H1 (cell line): Measurements from ENCODE around the gene NR3C1. TPM values are rescaled to one million over a fixed set of nuclear protein-coding genes. Genes with fewer than 3 reads are reported as not detected.
A peak's percentile ranks its signal among the peaks of the same experiment; 100 is the strongest.

Experiments
- CTCF ChIA-PET: fragments of 300-600 bp; sonication (Branson Sonifier 250); formaldehyde crosslinking; loops from one replicate; lab custom pipeline; 2021; ENCODE audit not compliant: partially characterized antibody; lab: Charles Lee
- POLR2A ChIA-PET: fragments of 300-600 bp; sonication (Branson Sonifier 250); formaldehyde crosslinking; loops from one replicate; lab custom pipeline; 2021; ENCODE audit warnings: inconsistent platforms; ENCODE audit not compliant: partially characterized antibody; lab: Charles Lee
- DNase-seq, 2 experiments: peaks; one replicate each; pipeline versions ENCODE4 v3.0.0 to v3.0.0-alpha.2; 2010 to 2022; ENCODE audit warnings: low spot score in 2 of 2, low read depth in 1 of 2, mixed read lengths in 1 of 2
- FAIRE-seq: peaks from 2 replicates; lab custom pipeline; 2011; peaks lifted over from hg19 to GRCh38; lab: Jason Lieb, UNC
- H2AFZ ChIP-seq: 2 replicates; pipeline ENCODE4 v1.8.1; 2012; ENCODE audit warnings: low read length, inconsistent platforms
- H2AK5ac ChIP-seq: 2 replicates; pipeline ENCODE4 v1.6.1; 2013; ENCODE audit warnings: low read depth, low read length
- H2BK120ac ChIP-seq: replicated peaks from 2 replicates; pipeline ENCODE3; 2013; ENCODE audit warnings: low read depth, low read length, inconsistent platforms
- H2BK12ac ChIP-seq: 2 replicates; pipeline ENCODE4 v1.6.1; 2013; ENCODE audit warnings: low read depth, low read length
- H2BK15ac ChIP-seq: 2 replicates; pipeline ENCODE4 v1.6.1; 2013; ENCODE audit warnings: low read length
- H2BK20ac ChIP-seq: 2 replicates; pipeline ENCODE4 v1.6.1; 2013; ENCODE audit warnings: low read length
- H2BK5ac ChIP-seq: 2 replicates; pipeline ENCODE4 v1.6.1; 2013; ENCODE audit warnings: low read depth, low read length
- H3K14ac ChIP-seq: 2 replicates; pipeline ENCODE4 v1.6.1; 2013; ENCODE audit warnings: inconsistent platforms; ENCODE audit not compliant: insufficient read length
- H3K18ac ChIP-seq: 2 replicates; pipeline ENCODE4 v1.6.1; 2013; ENCODE audit warnings: low read length; ENCODE audit errors: extremely low read depth
- H3K23ac ChIP-seq: 2 replicates; pipeline ENCODE4 v1.6.1; 2013; ENCODE audit warnings: inconsistent platforms; ENCODE audit not compliant: insufficient read length
- H3K23me2 ChIP-seq: 2 replicates; pipeline ENCODE4 v1.6.1; 2013; ENCODE audit warnings: low read depth, low read length
- H3K27ac ChIP-seq: 2 replicates; pipeline ENCODE4 v1.6.1; 2011; ENCODE audit warnings: low read depth, low read length, inconsistent platforms
- H3K27me3 ChIP-seq, 4 experiments: replicated peaks in 1 of 4; 1 replicate in 1 of 4; 2 replicates in 3 of 4; pipeline versions ENCODE4 v1.6.1 to v1.8.1; 2011 to 2013; ENCODE audit warnings: low read length in 3 of 4, mild to moderate bottlenecking in 3 of 4, inconsistent platforms in 2 of 4, mixed read lengths in 2 of 4, moderate library complexity in 1 of 4; ENCODE audit not compliant: control insufficient read depth in 3 of 4, insufficient read depth in 3 of 4; ENCODE audit errors: extremely low read depth in 1 of 4
- H3K36me3 ChIP-seq, 4 experiments: 2 replicates each; pipeline versions ENCODE4 v1.6.1 to v1.8.1; 2011 to 2013; ENCODE audit warnings: mild to moderate bottlenecking in 4 of 4, low read length in 3 of 4, moderate library complexity in 2 of 4, control low read depth in 1 of 4, inconsistent platforms in 1 of 4; ENCODE audit not compliant: insufficient read depth in 4 of 4, control insufficient read depth in 2 of 4
- H3K4ac ChIP-seq: replicated peaks from 2 replicates; pipeline ENCODE3; 2013; ENCODE audit warnings: low read length, low read depth, mixed read lengths, inconsistent platforms; ENCODE audit not compliant: insufficient read length
- H3K4me1 ChIP-seq, 4 experiments: replicated peaks in 1 of 4; 1 replicate in 1 of 4; 2 replicates in 3 of 4; pipeline versions ENCODE4 v1.6.1 to v1.8.1; 2011 to 2013; ENCODE audit warnings: low read length in 3 of 4, inconsistent platforms in 2 of 4, mixed read lengths in 1 of 4; ENCODE audit not compliant: insufficient read depth in 4 of 4, control insufficient read depth in 3 of 4
- H3K4me2 ChIP-seq, 2 experiments: 2 replicates each; pipeline versions ENCODE4 v1.6.1 to v1.8.1; 2011 to 2013; ENCODE audit warnings: low read depth in 2 of 2, low read length in 2 of 2, control low read depth in 1 of 2, inconsistent platforms in 1 of 2, mild to moderate bottlenecking in 1 of 2; ENCODE audit not compliant: insufficient read depth in 1 of 2
- H3K4me3 ChIP-seq, 4 experiments: fragments of 200-600, 300-600 bp in 1 of 4; sonication (generic), shearing (Covaris generic), sonication (Bioruptor Twin) in 1 of 4; 2 replicates each; pipeline versions ENCODE4 v1.5.1 to v1.8.1; 2011 to 2016; ENCODE audit warnings: low read length in 4 of 4, low read depth in 3 of 4, control low read depth in 2 of 4, inconsistent platforms in 2 of 4, mild to moderate bottlenecking in 2 of 4, mixed read lengths in 1 of 4, moderate library complexity in 1 of 4; ENCODE audit not compliant: insufficient read depth in 2 of 4; ENCODE audit errors: extremely low read depth in 1 of 4
- H3K56ac ChIP-seq: replicated peaks from 2 replicates; pipeline ENCODE3; 2013; ENCODE audit warnings: low read depth, mild to moderate bottlenecking, mixed read lengths, low read length, inconsistent platforms; ENCODE audit not compliant: insufficient read length
- H3K79me1 ChIP-seq: 2 replicates; pipeline ENCODE4 v1.6.1; 2013; ENCODE audit warnings: low read depth, low read length, control low read depth
- H3K79me2 ChIP-seq, 2 experiments: 2 replicates each; pipeline versions ENCODE4 v1.6.1 to v1.8.1; 2012 to 2013; ENCODE audit warnings: low read length in 2 of 2, mild to moderate bottlenecking in 2 of 2, inconsistent platforms in 1 of 2; ENCODE audit not compliant: insufficient read depth in 2 of 2, control insufficient read depth in 1 of 2
- H3K9ac ChIP-seq, 4 experiments: replicated peaks in 1 of 4; 1 replicate in 1 of 4; 2 replicates in 3 of 4; pipeline versions ENCODE4 v1.6.1 to v1.8.1; 2011 to 2013; ENCODE audit warnings: low read depth in 3 of 4, low read length in 3 of 4, control low read depth in 2 of 4, mild to moderate bottlenecking in 2 of 4, moderate library complexity in 2 of 4, inconsistent platforms in 1 of 4; ENCODE audit errors: extremely low read depth in 1 of 4
- H3K9me3 ChIP-seq, 2 experiments: 2 replicates each; pipeline versions ENCODE4 v1.6.1 to v1.8.1; 2012 to 2013; ENCODE audit warnings: mild to moderate bottlenecking in 2 of 2, moderate library complexity in 2 of 2, control low read depth in 1 of 2, inconsistent platforms in 1 of 2, low read depth in 1 of 2, low read length in 1 of 2, mixed read lengths in 1 of 2; ENCODE audit not compliant: insufficient read depth in 2 of 2
- H4K20me1 ChIP-seq, 2 experiments: replicated peaks in 1 of 2; 2 replicates each; pipeline versions ENCODE3 to v1.8.1; 2011 to 2013; ENCODE audit warnings: inconsistent platforms in 2 of 2, low read length in 2 of 2, mild to moderate bottlenecking in 1 of 2; ENCODE audit not compliant: insufficient read depth in 2 of 2, control insufficient read depth in 1 of 2
- H4K5ac ChIP-seq: 2 replicates; pipeline ENCODE4 v1.6.1; 2013; ENCODE audit warnings: low read length, low read depth, mixed read lengths, inconsistent platforms; ENCODE audit not compliant: insufficient read length
- H4K8ac ChIP-seq: 2 replicates; pipeline ENCODE4 v1.8.0; 2013; ENCODE audit warnings: mild to moderate bottlenecking, moderate library complexity, low read length, inconsistent platforms; ENCODE audit not compliant: insufficient read depth; ENCODE audit errors: extremely low read depth
- H4K91ac ChIP-seq: replicated peaks from 2 replicates; pipeline ENCODE3; 2013; ENCODE audit warnings: low read length, mixed read lengths, inconsistent platforms; ENCODE audit not compliant: insufficient read length
- CHD2 ChIP-seq: IDR thresholded peaks from 2 replicates; pipeline ENCODE4 v1.6.1; 2012; ENCODE audit warnings: low read length, improper control_type of control experiment
- E2F6 ChIP-seq: IDR thresholded peaks from 2 replicates; pipeline ENCODE4 v1.6.1; 2012; ENCODE audit warnings: inconsistent platforms
- FOSL1 ChIP-seq: IDR thresholded peaks from 2 replicates; pipeline ENCODE4 v1.6.1; 2011; ENCODE audit warnings: mild to moderate bottlenecking, low read depth, low read length, moderate library complexity; ENCODE audit not compliant: insufficient read depth
- HDAC6 ChIP-seq: IDR thresholded peaks from one replicate; pipeline ENCODE4 v1.7.1; 2012; ENCODE audit warnings: low read depth, mild to moderate bottlenecking, inconsistent platforms, low read length, moderate library complexity
- KDM1A ChIP-seq: fragments of 200-600, 300-600 bp; sonication (generic); IDR thresholded peaks from 2 replicates; pipeline ENCODE4 v1.7.1; 2016; ENCODE audit warnings: mild to moderate bottlenecking, low read length, borderline replicate concordance
- NANOG ChIP-seq: IDR thresholded peaks from 2 replicates; pipeline ENCODE4 v1.6.1; 2011; ENCODE audit warnings: low read length, low read depth, mild to moderate bottlenecking, inconsistent platforms; ENCODE audit not compliant: insufficient read depth, poor library complexity, severe bottlenecking
- RBBP5 ChIP-seq: IDR thresholded peaks from 2 replicates; pipeline ENCODE4 v1.7.1; 2012; ENCODE audit warnings: low read depth, mild to moderate bottlenecking, inconsistent platforms, low read length, moderate library complexity, borderline replicate concordance
- SP2 ChIP-seq: IDR thresholded peaks from 2 replicates; pipeline ENCODE4 v1.6.1; 2012; ENCODE audit warnings: mild to moderate bottlenecking, low read length, inconsistent platforms
- USF2 ChIP-seq: IDR thresholded peaks from 2 replicates; pipeline ENCODE4 v1.6.1; 2011; ENCODE audit warnings: low read length, improper control_type of control experiment
- WGBS, 2 experiments: shearing (Covaris generic) in 1 of 2; methylation state at CpG; one replicate each; pipeline versions ENCODE4 v1.1.6 to v1.1.7; 2013 to 2015; ENCODE audit warnings: low lambda C conversion rate in 2 of 2, mixed read lengths in 2 of 2, inconsistent platforms in 1 of 2, low coverage in 1 of 2, missing lambda C conversion rate in 1 of 2; ENCODE audit not compliant: insufficient replicate concordance in 2 of 2, insufficient coverage in 1 of 2, insufficient read length in 1 of 2; ENCODE audit errors: extremely low coverage in 1 of 2, missing lambda C conversion rate in 1 of 2; 5-methylcytosine and 5-hydroxymethylcytosine counted together
- polyA plus RNA-seq, 7 experiments: library from polyadenylated mRNA; depleted of rRNA in 3 of 7; stranded (reverse) in 5 of 7; unstranded in 2 of 7; fragments of >200 nt in 5 of 7; fragments of 200-250 nt in 2 of 7; gene quantifications; 1 replicate in 5 of 7; 2 replicates in 1 of 7; 4 replicates in 1 of 7; pipeline versions ENCODE4 v1.2.1 to v1.2.3, GENCODE V29; 2011 to 2013; ENCODE audit warnings: missing spikeins in 2 of 7, mixed read lengths in 2 of 7
- total RNA-seq: library from RNA; stranded (reverse); fragmentation: NEBNext Ultra II Directional; extraction: Animal tissue kit (Norgen Biotek cat#: 25700); gene quantifications from 2 replicates; pipeline ENCODE4 v1.2.1, GENCODE V29; 2021

NR3C1 gene
- total and polyA plus RNA-seq, 2 of the 8 experiments (the other 6 are each of a cell fraction or from before 2014, with no cell fraction given), result 1.7 to 5.4 TPM

- Histone ChIP-seq H3K4me2 (peak overlapping the region; percentile 86 to 98), H3K27me3 (peaks cover 5 to 27% (median 12%) of the 10 kb centered on the region in 4 experiments; a peak in 6 of 7 replicates), H3K4me3 (peak overlapping the region in 1 of 4 experiments; percentile 80; a peak in 2 of 8 replicates), H3K36me3 (no peaks in the 10 kb centered on the region), H3K27ac (no peak overlapping the region), H2AFZ (no peak overlapping the region), H2AK5ac (no peak overlapping the region), H4K8ac (no peak overlapping the region), H4K20me1 (no peaks in the 10 kb centered on the region), H3K9me3 (no peaks in the 10 kb centered on the region), H2BK20ac (no peak overlapping the region), H3K9ac (no peak overlapping the region), H3K79me2 (0 out of 4 replicates have a peak, but pooled peaks cover 0 to 6% of the 10 kb centered on the region in 2 experiments), H3K23ac (no peak overlapping the region), H3K18ac (no peak overlapping the region), H3K56ac (no peak overlapping the region), H2BK12ac (no peak overlapping the region), H2BK15ac (no peak overlapping the region), H2BK120ac (no peak overlapping the region), H4K91ac (no peak overlapping the region), H4K5ac (no peak overlapping the region), H3K4ac (no peak overlapping the region), H3K4me1 (peaks cover 0 to 11% (median 5%) of the 10 kb centered on the region in 4 experiments; a peak in 6 of 7 replicates), H3K23me2 (peaks cover 14% of the 10 kb centered on the region), H3K79me1 (no peaks in the 10 kb centered on the region), H2BK5ac (no peak overlapping the region), H3K14ac (no peak overlapping the region)
- no peak for FAIRE-seq
- 68% methylated on average over 10 of the region's 10 CpGs; no CpG with 5 or more reads in 1 of the 2 experiments for WGBS, 2 experiments
- DNase-seq, result no peak
- TF ChIP-seq SP2, result no peak
- no peak for TF ChIP-seq FOSL1
- TF ChIP-seq USF2, result no peak
- no peak for TF ChIP-seq NANOG
- TF ChIP-seq KDM1A, result no peak
- TF ChIP-seq RBBP5, result no peak
- no peak for TF ChIP-seq CHD2
- no peak for TF ChIP-seq E2F6
- no peak for TF ChIP-seq HDAC6
- ChIA-PET CTCF (interaction anchor here (1.1 to 1.8 kb wide), 4 partner anchors 11 to 398 kb away, joined by 3 to 6 read pairs (median 4); no protein-coding TSS in a partner anchor), POLR2A (interaction anchor here (1.0 kb wide), 1 partner anchor 10 kb away, joined by 4 read pairs; no protein-coding TSS in a partner anchor)
These were observed 2.1 kb downstream of the NR3C1 start for GRCh38 chr5:143401227-143402016.
